ENCODE data around the gene PHF20.

PHF20 gene

DNA sequence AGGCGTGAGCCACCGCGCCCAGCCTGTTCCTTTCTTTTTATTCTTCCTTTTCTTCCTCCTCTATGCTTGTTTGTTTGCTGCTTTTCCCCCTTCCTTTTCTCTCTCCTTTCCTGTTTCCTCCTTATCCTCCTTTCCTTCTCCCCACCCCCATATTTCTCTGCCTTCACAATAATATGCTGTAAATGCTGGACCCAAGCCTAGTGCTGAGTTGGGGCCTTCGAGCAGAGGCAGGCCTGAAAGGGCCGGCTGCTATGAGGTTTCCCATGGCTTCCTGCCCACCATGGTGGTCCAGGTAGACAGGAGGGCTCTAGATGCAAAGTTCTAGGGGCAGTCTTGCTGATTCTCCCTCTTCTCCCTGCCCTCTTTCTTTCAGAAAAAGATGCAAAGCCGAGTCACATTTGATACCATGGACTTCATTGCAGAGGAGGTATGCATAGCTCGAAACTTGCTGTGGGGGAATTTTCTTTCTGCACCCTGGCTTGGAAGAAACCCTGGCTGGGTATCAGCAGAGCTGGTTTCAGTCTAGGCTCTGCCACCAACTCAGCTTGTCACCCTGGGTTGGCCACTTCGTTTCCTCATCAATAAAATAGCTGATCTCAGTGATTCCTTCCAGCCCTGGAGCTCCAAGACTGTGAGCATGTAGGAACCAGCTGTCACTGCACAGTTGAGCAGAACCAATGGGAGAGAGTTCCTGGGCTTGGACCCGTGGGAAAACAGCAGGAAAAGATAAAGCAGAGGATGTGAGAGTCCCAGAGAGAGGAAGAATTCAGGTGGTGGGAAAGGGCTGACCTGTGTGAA, 204.0 kb downstream of the PHF20 start:
- Histone ChIP-seq H3K4me3 (no peak overlapping the region), H3K27ac (no peak overlapping the region)
- DNase-seq (ENCODE audit: low spot score): no peak
- TF ChIP-seq, protein P1, sequence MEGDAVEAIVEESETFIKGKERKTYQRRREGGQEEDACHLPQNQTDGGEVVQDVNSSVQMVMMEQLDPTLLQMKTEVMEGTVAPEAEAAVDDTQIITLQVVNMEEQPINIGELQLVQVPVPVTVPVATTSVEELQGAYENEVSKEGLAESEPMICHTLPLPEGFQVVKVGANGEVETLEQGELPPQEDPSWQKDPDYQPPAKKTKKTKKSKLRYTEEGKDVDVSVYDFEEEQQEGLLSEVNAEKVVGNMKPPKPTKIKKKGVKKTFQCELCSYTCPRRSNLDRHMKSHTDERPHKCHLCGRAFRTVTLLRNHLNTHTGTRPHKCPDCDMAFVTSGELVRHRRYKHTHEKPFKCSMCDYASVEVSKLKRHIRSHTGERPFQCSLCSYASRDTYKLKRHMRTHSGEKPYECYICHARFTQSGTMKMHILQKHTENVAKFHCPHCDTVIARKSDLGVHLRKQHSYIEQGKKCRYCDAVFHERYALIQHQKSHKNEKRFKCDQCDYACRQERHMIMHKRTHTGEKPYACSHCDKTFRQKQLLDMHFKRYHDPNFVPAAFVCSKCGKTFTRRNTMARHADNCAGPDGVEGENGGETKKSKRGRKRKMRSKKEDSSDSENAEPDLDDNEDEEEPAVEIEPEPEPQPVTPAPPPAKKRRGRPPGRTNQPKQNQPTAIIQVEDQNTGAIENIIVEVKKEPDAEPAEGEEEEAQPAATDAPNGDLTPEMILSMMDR (IDR thresholded peaks at IDR 0.05): no peak

DNA sequence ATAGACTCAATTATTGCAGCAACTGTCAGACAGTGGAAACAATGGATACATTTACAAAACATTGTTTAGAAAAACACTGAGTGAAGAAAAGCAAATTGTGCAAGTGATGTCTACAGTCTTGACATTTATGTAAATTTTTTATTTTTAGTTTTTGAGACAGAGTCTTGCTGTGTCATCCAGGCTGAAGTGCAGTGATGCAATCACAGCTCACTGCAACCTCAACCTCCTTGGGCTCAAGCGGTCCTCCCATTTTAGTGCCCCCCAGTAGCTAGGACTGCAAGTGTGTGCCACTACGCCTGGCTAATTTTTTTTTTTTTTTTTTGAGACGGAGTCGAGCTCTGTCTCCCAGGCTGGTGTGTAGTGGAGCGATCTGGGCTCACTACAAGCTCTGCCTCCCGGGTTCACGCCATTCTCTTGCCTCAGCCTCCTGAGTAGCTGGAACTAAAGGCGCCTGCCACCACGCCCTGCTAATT, 206.3 kb downstream of the PHF20 start:
- H3K4me3 ChIP-seq: no peak overlapping the region
- TF ChIP-seq, protein P1 (IDR thresholded peaks at IDR 0.05): no peak
- no peak overlapping the region for H3K27ac ChIP-seq
- DNase-seq (ENCODE audit: low spot score): no peak

DNA sequence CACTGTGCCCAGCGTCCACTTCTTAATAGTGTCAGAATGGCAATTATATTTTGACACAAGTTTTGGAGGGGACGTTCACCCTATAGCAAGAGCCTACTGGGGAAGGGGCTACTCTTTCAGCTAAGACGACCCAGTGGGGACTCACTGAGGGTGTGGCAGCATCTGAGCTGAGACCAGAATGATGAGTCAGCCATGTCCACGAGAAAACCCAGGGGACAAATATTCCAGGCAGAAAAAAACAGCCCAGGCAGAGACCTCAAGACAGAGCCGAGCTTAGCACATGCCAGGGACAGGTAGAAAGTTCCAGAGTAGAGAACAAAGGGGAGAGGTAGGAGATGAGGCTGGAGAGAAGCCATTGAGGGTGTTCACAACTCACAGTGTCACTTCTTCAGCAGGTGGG, 207.7 kb downstream of the PHF20 start:
- Histone ChIP-seq H3K4me3 (no peak overlapping the region), H3K27ac (no peak overlapping the region)
- TF ChIP-seq, protein P1 (IDR thresholded peaks at IDR 0.05): no peak
- DNase-seq (ENCODE audit: low spot score): no peak

DNA sequence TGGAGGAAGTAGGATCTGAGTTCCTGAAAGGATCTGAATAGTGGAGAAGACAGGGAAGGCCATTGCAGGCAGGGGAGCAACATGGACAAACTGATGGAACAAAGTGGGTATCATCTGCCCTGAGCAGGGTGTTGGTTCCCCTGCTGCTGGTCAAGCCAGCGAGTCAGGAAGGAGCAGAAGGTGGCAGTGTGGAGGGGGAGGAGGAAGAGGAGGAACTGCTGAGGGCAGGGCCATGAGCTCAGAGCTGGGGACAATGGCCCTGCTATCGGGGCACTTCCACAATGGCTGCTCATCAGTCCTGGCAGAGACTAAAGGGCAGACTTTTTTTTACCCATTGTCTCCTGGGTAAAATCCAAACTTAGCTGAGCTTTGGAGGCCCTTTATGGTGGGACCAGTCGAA, 210.2 kb downstream of the PHF20 start:
- H3K4me3 ChIP-seq: no peak overlapping the region
- no peak for DNase-seq (ENCODE audit: low spot score)
- TF ChIP-seq, protein P1 (IDR thresholded peaks at IDR 0.05): no peak
- H3K27ac ChIP-seq: no peak overlapping the region

DNA sequence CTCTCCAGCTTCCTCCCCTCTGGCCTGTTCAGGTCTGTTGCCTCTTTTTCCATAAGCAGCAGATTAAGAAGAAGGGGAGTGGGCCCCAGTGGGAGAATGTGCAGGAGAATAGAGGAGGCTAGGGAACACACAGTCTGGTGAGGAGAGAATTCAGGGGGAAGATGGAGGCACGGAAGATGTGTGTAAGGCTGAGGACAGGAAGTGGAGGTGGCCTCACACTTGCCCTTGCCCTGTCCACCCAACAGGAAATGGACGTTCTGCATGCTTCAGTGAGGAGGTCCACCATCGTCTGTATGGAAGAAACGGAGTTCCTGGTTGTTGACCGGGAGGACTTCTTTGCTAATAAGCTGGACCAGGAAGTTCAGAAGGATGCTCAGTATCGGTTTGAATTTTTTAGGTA, 212.6 kb downstream of the PHF20 start:
- no peak overlapping the region for H3K4me3 ChIP-seq
- DNase-seq (ENCODE audit: low spot score): no peak
- TF ChIP-seq, protein P1 (IDR thresholded peaks at IDR 0.05): no peak
- H3K27ac ChIP-seq: no peak overlapping the region

DNA sequence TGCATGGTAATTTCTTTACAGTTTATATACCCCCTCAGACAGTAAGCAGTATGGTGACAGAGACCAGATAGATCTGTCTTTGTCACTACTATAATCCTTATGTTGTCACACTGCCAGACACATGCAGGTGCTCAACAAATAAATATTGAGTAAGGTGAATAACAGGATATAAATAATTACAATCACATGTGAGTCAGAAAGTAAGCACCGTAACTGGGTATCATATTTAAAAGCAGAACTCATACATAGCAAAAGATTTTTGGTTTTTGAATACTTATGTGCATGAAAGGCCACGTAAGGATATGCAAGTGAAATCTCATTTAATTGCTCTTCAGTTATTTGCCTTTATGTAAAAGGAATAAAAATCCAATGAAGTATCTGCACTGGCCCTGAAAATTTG, 214.0 kb downstream of the PHF20 start:
- TF ChIP-seq, protein P1 (IDR thresholded peaks at IDR 0.05): no peak
- no peak overlapping the region for H3K27ac ChIP-seq
- H3K4me3 ChIP-seq: no peak overlapping the region
- DNase-seq (ENCODE audit: low spot score): no peak

DNA sequence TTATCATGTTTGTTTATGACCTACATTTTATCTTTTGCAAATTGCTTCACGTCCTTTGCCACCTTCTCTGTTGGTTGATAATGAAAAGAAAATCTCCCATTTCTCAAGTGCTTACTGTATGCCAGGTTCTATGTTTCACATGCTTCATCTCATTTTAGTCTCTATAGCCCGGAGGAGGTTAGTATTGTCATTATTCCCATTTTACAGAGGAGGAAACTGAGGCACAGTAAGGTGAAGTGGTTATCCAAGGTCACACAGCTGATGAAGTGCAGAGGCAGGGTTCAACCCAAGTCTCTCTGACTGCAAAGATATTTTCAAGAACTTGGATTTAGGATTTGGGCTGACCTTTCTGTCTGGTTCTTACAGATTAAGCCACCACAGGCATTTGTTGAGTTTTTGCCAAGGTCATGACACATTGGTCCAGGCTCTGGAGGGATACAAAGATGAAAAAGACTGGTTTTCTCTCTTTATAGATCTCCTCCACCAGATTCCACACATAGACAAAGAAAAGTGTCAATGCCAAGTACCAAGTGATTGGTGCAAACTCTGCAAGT, 217.2 kb downstream of the PHF20 start:
- TF ChIP-seq, protein P1 (IDR thresholded peaks at IDR 0.05): no peak
- Histone ChIP-seq H3K4me3 (no peak overlapping the region), H3K27ac (no peak overlapping the region)
- DNase-seq (ENCODE audit: low spot score): no peak
